Activated CD4-positive, alpha-beta T cell treated with anti-CD3 and anti-CD28 coated beads, Interleukin-2, amount 50 U/mL, for 1 hour (primary cell): ENCODE data around the gene DUOXA2.
"Not testable (repeated sequence)": the region's sequence is repeated elsewhere in the genome, so short reads cannot be mapped to it uniquely, and the experiment has no call there.

Experiments used
- DNase-seq: peaks from one replicate; pipeline ENCODE4 v3.0.0-alpha.2; 2020

The DUOXA2 gene

DNA sequence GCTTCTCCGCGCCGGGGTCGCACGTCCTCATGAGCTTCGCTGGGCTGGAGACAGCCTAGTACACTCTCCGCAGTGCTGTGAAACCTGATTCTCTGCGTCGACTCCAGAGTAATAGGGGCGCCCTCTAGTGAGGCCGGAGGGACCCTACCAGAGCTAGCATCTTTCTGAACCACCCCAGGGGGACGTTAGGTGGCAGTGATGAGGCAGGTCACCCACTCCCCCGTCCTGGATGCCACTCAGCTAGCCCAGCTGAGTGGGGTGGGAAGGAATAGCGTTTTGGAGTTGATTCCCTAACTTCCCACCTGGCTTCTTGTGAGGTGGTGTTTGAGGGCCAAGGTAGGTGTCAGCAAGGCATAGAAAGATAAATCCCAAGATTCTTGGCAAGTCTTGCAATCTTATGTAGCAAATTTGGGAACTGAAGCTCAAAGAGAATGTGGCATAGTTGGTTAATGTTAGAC, 4.0 kb downstream of the DUOXA2 start:
- peak; percentile 82 for DNase-seq

DNA sequence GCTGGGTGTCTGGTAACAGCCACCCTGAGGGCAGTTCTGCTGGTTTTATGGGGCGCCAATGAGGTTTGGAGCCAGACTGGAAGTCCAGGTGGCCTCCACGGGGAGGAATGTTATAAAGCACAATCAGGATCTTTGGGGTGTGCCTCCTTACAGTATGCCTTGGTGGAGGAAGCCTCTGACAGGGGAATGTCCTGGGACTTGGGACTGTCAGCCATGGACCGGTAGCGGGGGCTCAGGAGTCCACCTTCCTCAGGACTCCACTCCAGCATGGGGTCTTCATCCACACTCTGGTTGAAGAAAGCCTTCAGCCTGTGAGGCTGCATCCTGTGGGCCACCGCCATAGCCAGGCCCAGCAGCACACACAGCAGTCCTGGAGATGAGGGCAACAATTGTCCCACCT, 4.9 kb downstream of the DUOXA2 start:
- no peak for DNase-seq

DNA sequence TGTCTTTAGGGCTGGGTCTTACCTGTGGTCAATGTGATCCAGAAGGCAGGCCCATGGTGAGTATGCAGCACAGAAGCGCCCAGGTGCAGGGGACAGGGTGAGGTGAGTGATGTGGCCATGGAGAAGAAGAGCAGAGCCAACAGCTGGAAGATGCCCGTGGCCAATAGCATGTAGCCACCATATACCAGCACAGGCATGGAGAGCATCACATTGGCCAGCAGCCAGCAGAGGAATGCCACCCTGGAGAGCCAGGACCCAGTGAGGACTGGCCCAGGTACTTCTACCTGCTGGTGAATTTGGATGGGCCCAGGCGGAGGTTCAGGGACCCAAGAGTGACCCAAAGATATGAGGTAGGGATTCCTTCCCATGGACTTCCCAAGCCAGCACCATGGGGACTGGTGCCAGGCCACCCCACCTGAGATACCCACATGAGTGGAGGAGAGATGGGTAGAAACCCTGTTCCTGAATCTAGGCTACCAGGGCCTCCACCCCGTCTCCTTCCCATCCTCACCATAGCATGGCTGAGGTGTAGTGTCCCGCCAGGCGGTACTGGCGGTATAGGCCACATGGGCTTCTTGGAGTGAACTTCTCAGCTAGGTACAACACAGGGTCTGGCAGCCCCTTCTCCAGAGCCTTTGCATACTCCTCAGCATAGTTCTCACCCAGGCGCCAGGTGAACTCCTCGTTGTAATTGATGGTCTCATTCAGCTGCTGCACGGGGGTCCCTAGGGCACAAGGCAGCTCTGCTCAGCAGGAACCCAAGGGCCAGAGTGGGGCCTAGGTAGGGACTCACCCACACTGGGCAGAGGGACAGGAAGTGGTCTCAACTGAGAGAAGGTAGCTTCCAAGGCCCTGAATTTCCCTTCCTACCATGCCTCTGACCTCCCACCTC, 6.2 kb downstream of the DUOXA2 start:
- no peak for DNase-seq

DNA sequence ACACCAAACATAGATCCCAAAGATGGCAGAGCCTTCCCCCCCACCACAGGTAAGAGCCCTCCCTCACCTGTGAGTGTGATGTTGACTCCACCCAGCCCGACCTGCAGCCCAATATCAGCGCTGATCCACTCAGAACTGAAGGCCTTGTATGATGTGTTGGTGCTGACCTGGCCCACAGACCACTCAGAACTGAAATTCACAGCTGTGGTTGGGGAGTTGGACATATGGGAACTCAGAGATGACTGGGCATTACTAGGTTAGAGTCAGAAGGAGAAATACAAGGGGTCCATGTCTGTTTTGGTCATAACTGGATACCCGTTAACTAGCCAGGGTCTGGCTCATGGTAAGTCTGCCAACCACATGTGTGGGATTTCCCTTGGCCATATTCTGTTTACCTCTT, 6.9 kb downstream of the DUOXA2 start:
- no peak for DNase-seq

- no peak for DNase-seq
Observed at GRCh38 chr15:45121706-45122417, 7.7 kb downstream of the DUOXA2 start.

- no peak for DNase-seq
Observed at GRCh38 chr15:45122719-45123118, 8.6 kb downstream of the DUOXA2 start.

GRCh38 chr15:45123397-45123796, 9.3 kb downstream of the DUOXA2 start:
- DNase-seq = no peak

- peak; percentile 37 for DNase-seq
Observed at GRCh38 chr15:45126535-45127158, 12.5 kb downstream of the DUOXA2 start.

- DNase-seq = no peak
Observed at GRCh38 chr15:45128971-45129639, 15.0 kb downstream of the DUOXA2 start.

DNA sequence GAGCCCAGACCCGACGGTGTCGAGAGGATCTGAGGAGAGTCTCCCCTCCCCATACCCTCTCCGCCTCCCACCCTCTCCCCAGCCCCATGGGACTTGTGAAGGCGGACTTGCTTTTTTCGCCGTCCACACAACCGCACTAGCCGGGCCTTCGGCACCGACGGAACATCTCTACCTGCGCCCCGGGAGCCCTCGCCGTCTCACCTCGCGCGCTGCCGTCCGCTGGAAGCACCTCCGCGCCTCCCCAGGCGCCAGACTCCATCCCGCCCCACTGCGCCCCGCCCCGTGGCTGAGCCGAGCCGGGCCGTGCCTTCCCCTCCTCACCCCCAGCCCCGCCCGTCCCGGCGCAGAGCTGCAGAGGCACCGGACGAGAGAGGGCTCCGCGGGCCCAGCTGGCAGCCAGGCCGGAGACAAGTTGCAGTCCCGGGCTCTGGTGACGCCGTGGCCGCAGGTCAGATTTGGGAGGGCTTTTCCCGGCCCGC, 15.6 kb downstream of the DUOXA2 start, which contains the start of the genes DUOX1 and DUOXA1:
DUOX1 (plus strand) TSS at position 344 of the 479 bp plus-strand sequence. CDS start 1,973 bp downstream, outside the sequence.
DUOXA1 (minus strand) TSS at position 229 of the 479 bp plus-strand sequence. CDS start 6,865 bp downstream, outside the sequence.
- peak; percentile 18 for DNase-seq

- DNase-seq = no peak
Observed at GRCh38 chr15:45130291-45131000, 16.3 kb downstream of the DUOXA2 start.

- DNase-seq = no peak
Observed at GRCh38 chr15:45131510-45131909, 17.4 kb downstream of the DUOXA2 start.

GRCh38 chr15:45132844-45133560, 18.9 kb downstream of the DUOXA2 start:
- DNase-seq = no peak

DNA sequence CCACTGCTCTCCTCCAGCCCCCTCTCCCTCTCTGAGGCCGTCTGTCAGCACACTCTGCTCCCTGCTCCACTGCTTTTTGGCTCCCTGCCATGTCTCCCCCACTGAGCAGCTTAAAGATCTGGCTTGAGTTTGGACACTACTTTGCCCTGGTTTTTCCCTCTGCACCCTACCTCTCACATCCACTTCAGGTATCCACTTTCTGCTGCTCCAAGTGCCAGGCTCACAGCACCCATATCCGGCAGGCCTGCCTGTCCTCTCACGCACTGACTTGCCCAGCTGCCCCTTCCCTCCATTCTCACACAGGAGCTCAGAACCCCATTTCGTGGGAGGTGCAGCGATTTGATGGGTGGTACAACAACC, 19.4 kb downstream of the DUOXA2 start:
- no peak for DNase-seq

GRCh38 chr15:45134046-45134445, 19.9 kb downstream of the DUOXA2 start:
- no peak for DNase-seq

GRCh38 chr15:45134682-45135604, 20.8 kb downstream of the DUOXA2 start:
- peak; percentile 18 for DNase-seq

GRCh38 chr15:45135705-45136377, 21.7 kb downstream of the DUOXA2 start:
- DNase-seq = not testable (repeated sequence)

DNA sequence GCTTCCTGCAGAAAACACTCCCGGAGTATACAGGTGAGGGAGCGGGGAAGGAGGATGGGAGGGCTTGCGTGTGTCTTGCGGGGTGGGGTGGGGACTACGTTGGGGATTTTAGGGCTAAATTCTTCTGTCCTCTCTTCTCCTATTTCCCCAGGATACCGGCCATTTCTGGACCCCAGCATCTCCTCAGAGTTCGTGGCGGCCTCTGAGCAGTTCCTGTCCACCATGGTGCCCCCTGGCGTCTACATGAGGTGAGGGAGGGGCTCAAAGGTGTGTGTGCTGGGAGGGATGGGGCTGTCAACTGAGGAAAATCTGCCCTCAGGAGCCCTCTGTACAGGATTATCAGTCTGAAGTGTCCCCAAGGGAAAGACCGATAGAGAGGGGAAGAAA, 22.2 kb downstream of the DUOXA2 start:
- DNase-seq = no peak

DNA sequence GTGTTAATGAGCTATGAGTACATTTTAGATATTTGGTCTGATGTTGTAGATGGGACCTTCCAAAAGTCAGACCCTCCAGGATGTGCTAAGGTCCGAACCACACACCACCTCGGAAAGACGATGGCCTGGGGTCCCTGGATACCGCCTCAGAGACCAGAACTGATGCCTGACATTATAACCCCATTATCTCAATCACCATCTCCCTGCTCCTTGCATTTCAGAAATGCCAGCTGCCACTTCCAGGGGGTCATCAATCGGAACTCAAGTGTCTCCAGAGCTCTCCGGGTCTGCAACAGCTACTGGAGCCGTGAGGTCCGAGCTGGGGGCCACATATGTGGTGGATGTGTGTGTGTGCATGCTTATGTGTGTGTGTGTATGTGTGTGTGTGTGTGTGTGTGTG, 23.6 kb downstream of the DUOXA2 start:
- DNase-seq = no peak
